ENCODE data around the gene PGM5.
"Not testable (repeated sequence)": the region's sequence is repeated elsewhere in the genome, so short reads cannot be mapped to it uniquely, and the experiment has no call there.

Gene PGM5

DNA sequence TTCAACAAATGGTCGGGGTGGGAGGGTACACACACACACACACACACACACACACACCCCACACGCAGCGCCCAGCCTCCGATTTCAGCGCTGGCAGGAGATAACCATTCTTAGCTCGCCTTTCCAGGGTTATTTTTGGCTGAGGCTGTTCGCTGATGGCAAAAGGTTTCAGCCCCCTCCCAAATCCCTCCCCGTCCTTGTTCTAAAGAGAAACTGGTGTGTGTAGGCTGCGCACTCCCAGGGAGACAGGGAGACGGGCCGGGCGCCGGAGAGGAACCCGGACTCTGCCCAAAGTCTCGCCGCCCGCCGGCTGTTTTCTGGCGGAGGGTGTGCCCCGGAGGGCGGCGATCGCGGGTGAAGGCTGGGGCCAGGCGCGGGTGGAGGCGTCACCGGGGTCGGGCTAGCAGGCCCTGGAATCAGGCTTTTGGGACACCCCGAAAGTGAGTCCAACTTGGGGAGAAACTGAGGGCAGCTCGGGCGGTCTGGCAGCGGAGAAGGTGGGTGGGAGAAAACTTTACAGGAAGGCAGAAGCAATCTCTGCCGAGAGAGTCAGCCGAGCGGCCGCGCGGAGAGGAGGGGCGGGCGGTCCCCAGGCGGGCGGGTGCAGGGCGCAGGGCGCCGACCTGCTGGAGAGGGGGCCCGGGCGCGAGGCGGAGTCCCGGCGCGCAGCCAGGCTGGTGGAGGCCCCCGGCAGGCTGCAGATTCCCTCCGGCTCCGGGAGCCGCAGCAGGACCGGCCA is at the start of gene PGM5:
PGM5 (plus strand) TSS at position 232 of the 739 bp plus-strand sequence. CDS start 517 bp downstream, outside the sequence.
- DNase-seq (ENCODE audit: low read depth), result not testable (repeated sequence)

DNA sequence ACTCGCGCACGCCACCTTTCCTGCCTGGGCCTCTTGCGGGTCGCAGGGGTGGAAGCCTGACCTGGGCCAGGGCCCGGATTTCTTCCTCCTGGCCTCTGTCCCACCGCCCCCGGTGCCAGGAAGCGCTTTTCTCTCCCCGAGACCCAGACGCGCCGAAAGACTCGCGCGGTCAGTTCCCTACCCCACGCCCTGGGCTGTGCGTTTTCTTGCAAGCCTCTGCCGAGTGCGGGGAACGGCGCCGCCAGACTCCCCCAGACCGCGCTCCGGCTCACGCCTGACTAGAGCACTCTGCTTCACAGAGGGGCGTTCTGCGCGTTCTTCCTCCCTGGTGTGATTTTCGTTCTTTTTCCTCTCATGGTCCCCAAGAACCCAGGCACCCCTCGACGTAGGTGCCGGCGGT is 49.3 kb upstream of the PGM5 start:
- not testable (repeated sequence) for DNase-seq (ENCODE audit: low read depth)

GRCh38 chr9:68307654-68308053 is 48.8 kb upstream of the PGM5 start:
- DNase-seq (ENCODE audit: low read depth), result not testable (repeated sequence)

GRCh38 chr9:68311208-68311607 is 45.2 kb upstream of the PGM5 start:
- not testable (repeated sequence) for DNase-seq (ENCODE audit: low read depth)

GRCh38 chr9:68318209-68318608 is 38.2 kb upstream of the PGM5 start:
- not testable (repeated sequence) for DNase-seq (ENCODE audit: low read depth)

GRCh38 chr9:68323749-68324148 is 32.7 kb upstream of the PGM5 start:
- DNase-seq (ENCODE audit: low read depth), result not testable (repeated sequence)

DNA sequence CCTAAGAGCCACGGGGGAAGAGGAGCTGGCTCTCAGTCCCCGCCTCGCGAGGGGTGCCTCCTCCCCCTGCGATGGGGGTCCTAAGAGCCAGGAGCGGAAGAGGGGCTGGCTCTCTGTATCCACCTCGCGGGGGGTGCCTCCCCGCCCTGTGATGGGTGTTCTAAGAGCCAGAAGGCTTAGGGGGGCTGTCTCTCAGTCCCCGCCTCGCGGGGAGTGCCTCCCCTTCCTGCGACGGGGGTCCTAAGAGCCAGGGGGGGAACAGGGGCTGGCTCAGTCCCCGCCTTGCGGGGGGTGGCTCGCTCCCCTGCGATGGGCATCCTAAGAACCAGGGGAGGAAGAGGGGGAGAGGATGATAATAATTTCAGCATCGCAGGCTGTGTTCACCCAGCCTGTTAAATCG is 31.9 kb upstream of the PGM5 start:
- DNase-seq (ENCODE audit: low read depth), result not testable (repeated sequence)

- DNase-seq (ENCODE audit: low read depth), result not testable (repeated sequence)
Measured at GRCh38 chr9:68329106-68329505, 27.3 kb upstream of the PGM5 start.

- DNase-seq (ENCODE audit: low read depth), result not testable (repeated sequence)
Measured at GRCh38 chr9:68330531-68331173, 25.8 kb upstream of the PGM5 start.

DNA sequence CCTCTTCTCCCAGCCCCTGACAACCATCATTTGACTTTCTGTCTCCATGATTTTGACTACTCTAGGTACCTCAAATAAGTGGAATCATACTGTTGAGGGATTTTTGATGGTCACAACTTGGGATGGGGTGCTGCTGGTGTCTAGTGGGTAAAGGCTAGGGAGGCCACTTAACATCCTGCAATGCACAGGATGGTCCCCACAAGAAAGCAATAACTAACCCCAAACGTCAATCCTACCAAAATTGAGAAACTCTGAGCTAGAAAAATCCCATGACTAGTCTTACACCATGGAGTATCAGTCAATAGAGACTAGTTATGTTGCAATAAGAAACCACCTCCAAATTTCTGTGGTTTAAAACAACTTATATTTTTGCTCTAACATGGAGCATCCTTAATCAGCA is 24.3 kb upstream of the PGM5 start:
- not testable (repeated sequence) for DNase-seq (ENCODE audit: low read depth)

GRCh38 chr9:68335935-68336334 is 20.5 kb upstream of the PGM5 start:
- not testable (repeated sequence) for DNase-seq (ENCODE audit: low read depth)

GRCh38 chr9:68336639-68337339 is 19.6 kb upstream of the PGM5 start:
- not testable (repeated sequence) for DNase-seq (ENCODE audit: low read depth)

GRCh38 chr9:68338000-68338399 is 18.4 kb upstream of the PGM5 start:
- not testable (repeated sequence) for DNase-seq (ENCODE audit: low read depth)

GRCh38 chr9:68342265-68343025 is 14.0 kb upstream of the PGM5 start:
- DNase-seq (ENCODE audit: low read depth), result not testable (repeated sequence)

GRCh38 chr9:68343242-68343641 is 13.2 kb upstream of the PGM5 start:
- not testable (repeated sequence) for DNase-seq (ENCODE audit: low read depth)

DNA sequence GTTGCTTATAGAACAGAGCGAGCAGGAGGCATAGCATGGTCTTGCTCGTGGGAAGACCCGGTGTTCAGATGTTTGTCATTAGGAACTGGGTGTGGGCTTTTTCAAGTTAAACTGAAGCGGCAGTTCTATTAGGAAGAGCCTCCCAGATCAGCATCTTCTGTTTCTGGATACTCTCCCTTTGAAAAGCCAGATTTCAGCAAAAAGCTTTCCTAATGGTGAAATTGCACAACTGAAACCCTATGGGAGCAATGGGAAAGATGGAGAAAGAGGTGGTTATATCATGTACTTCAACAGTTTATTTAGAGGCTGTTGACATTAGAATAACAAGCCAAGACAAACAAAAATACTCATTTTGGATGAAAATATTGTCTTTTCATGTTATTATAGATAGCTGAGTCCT is 12.4 kb upstream of the PGM5 start:
- DNase-seq (ENCODE audit: low read depth), result not testable (repeated sequence)

DNA sequence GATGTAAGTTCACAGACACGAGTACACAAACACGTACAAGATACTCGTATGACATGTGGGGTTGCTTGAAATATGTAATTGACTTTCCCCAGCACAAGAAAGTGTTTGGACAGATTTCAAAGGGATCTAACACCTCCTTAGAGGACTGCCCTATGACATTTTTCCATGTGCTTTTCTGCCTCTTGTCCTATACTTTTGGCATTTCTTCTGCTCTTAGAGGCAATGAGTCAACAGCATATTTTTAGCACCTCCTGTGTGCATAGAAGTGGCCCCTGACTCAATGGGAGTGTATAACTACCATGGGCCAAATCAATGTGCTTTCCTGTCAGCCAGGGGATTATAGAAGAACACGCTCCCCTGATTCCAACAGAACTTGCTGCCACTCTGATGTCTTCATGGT is 4.7 kb upstream of the PGM5 start:
- not testable (repeated sequence) for DNase-seq (ENCODE audit: low read depth)

DNA sequence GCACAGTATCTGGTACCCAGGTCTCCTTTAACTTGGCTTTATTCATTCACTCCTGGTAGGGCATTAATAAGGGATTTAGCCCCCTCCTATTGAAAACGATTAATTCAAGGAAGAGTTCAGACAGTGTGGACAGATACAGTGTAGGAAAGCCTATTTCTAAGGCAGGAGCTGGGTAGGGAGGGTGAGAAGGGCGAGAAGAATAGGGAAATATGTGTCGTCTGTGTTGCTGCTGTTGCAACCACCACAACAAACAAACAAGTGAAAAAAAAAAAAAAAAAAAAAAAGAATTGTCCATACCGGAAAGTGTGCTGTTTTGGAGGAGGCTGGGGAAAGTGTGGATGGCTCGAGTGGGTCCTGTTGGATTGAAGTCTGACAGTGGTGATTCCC is 425 bp upstream of the PGM5 start:
- not testable (repeated sequence) for DNase-seq (ENCODE audit: low read depth)

DNA sequence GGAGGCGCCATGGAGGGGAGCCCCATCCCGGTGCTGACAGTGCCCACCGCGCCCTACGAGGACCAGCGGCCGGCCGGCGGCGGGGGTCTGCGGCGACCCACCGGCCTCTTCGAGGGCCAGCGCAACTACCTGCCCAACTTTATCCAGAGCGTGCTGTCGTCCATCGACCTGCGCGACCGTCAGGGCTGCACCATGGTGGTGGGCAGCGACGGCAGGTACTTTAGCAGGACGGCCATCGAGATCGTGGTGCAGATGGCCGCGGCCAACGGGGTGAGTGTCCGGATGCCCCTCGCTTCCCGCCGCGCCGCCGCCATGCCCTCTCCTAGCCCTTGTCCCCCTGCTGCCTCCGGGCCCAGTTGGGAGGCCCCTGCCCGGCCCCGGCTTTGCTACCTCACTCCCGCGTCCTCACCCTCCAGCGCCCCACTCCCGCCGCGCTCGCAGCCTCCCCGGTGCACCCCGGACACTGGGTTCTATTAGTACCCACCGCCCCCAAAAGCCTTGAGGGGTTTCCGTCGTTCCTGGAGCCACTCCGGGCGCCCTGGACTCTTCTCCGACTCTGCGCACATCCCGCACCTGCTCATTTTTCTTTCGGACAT is 806 bp downstream of the PGM5 start:
- DNase-seq (ENCODE audit: low read depth), result not testable (repeated sequence)

DNA sequence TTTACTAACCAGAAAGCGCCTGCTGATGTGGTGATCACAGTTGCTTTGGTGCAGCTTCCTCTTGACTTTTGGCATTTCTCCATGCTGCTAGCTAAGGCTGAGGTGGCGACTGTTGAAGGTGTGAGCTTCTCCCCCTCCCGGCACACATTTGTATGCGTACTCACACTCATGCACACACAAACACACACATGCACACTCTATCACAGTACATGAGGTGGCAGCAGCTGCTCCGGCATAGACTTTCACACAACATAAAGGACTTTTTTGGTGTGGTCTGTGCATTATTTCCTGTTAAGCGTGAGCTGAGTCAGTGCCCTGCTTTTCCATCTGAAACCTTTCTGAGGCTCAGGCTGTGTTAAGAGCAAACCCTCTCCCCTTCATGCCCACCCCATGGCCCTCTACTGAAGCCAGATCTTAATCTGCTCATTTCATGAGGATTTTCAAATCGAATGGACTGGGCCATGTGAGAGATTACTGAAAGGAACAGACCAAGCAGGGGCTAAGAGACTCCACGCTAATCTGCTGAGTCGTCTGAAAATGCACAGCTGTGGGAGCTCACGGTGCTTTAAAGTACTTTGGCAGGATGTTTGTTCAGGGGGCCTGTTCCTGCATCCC is 10.6 kb downstream of the PGM5 start:
- not testable (repeated sequence) for DNase-seq (ENCODE audit: low read depth)

- DNase-seq (ENCODE audit: low read depth), result not testable (repeated sequence)
Measured at GRCh38 chr9:68375789-68376188, 19.4 kb downstream of the PGM5 start.
